Eye (tissue), 1 donor: ENCODE measurements around the gene NPC1L1.
A peak's percentile ranks its signal among the peaks of the same experiment; 100 is the strongest.

Experiments used
- DNase-seq: peaks from one replicate; pipeline ENCODE4 v3.0.0-alpha.2; 2015

Gene NPC1L1

GRCh38 chr7:44469461-44470134 is 71.5 kb downstream of the NPC1L1 start:
- DNase-seq, result peak; percentile 27

DNA sequence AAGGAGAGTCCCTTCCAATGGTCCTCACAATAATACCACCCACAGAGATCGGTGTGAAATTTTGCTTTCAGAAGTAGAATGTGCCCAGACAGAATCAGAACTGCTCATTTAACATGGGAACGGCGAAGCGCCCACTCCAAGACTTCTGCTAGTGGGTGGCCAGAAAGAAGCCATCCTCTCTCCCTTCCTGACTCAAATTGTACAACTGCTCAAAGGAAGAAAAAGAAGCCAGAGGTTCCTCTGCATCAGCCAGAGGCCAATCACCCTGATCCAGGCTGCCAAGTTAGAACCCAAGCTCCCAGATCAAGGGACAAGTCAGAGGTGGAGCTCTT is 73.9 kb downstream of the NPC1L1 start:
- DNase-seq, result no peak

GRCh38 chr7:44466300-44467216 is 74.6 kb downstream of the NPC1L1 start:
- no peak for DNase-seq

DNA sequence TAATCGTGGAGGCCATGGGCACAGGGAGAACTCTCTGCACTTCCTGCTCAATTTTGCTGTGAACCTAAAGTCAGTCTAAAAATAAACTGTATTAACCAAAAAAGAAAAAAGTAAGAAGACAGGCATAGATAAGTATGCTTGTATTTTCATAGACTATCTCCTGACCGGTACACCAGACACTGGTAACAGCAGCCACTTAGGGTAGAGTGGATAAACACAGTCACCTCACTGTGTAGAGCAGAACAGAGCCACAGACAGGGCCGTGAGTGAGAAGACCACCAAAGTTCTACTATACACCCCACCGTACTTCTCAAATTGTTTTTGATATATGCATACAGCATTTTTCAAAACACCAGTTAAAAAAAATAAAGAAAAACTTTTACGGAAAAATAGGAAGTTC is 75.6 kb downstream of the NPC1L1 start:
- DNase-seq, result no peak

DNA sequence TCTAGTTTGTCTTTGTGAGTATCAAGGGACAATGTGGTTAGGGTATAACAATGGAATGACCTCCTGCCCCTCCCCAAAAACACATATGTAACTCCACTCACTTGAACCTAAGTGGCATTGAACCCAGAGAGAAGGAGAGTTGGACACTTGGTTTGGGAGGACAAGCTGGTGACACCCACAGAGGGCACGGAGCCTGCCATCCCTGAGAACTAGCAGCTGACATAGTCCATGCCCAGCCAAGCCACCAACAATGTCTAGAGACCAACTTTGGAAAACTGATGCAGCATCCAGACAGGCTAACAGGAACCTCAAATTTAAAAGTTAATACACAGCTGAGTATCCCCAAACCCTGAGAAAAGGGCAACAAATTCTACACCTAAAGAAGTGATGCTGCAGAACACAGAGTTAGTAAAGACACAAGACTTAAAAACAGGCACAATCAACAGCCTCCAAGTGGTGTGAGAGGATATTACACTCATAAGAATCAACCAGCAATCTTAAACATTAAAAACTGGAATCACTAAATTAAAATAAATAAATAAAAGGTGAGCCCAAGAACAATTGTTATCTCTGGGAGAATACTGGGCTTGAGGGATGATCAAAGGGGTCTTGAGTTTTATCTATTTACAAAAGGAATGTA is 77.8 kb downstream of the NPC1L1 start:
- DNase-seq, result no peak
